GM12865 (cell line): ENCODE measurements around the gene SEMA5A.

ENCODE experiments used
- DNase-seq: peaks from one replicate; pipeline ENCODE4 v3.0.0; 2010; ENCODE audit warnings: low read depth
- H3K4me3 ChIP-seq: 2 replicates; pipeline ENCODE4 v1.5.1; 2011; ENCODE audit warnings: mild to moderate bottlenecking, low read depth, low read length, control low read depth
- CTCF ChIP-seq: IDR thresholded peaks from 2 replicates; pipeline ENCODE4 v1.5.1; 2011; ENCODE audit warnings: low read length, control low read depth, low read depth, inconsistent platforms; ENCODE audit not compliant: insufficient read depth; ENCODE audit errors: missing control alignments

Gene SEMA5A

DNA sequence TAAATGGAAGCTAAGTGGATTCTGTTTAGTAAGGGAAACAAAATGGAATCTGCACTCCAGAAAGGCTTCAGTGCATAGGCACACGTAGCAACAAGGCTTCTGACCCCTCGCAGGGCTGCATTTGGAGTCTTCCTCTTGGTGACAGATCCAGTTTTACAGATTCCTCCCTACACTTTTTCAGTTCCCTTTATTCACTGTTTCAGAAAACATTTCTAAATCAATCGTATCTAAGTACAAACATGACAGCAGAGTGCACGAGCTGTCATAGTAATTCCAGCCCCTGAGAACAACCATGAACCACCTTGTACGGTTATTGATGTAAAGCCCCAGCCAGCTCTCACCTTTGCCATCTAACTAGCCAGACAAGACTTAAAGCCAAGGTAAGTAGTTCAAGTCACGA lies 491.6 kb downstream of the SEMA5A start:
- peak; percentile 8 for DNase-seq

DNA sequence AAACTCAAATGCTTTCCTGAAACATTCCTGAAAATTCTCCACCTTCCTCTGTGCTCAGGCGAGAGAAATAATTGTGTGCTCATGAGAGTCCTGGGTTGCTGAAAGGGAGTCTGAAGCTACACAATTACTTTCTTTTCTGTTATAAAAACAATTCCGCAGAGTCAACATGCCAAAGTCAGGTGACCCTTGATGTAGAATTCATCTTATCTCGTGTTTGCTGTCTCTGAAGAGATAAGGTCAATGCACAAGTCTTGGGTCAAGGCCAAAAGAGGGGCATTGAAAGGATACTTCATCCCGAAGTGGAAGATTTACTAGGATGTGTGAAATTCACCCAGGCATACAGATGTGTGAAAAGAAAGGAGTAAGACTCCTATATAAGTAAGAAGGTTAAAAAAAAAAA lies 493.5 kb downstream of the SEMA5A start:
- H3K4me3 ChIP-seq, result no peak overlapping the region
- TF ChIP-seq CTCF, result no peak
- no peak for DNase-seq

More for the DNA sequence above, 491.6 kb downstream of the SEMA5A start:
- TF ChIP-seq CTCF, result no peak
- H3K4me3 ChIP-seq, result no peak overlapping the region

DNA sequence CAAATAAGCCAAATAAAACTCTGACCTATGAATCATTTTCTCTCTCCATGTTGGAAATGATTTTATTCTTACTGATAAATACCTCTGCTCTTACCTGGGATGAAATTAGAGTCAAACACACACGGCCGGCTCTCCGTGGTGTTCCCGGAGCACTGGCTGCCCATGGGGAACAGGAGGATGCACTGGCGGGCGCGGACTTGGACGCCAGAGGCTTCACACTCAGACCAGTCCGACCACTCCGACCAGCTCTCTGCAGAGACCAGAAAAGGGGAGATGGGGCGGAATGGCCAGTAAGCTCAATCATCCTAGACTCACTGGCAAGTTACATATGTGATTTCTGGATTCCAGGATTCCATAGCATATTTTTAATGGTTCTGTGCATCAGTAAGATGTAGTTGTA lies 494.1 kb downstream of the SEMA5A start:
- no peak overlapping the region for H3K4me3 ChIP-seq
- no peak for TF ChIP-seq CTCF
- no peak for DNase-seq

- H3K4me3 ChIP-seq, result no peak overlapping the region
- DNase-seq, result no peak
- no peak for TF ChIP-seq CTCF
Observed at GRCh38 chr5:9047932-9048331, 497.9 kb downstream of the SEMA5A start.

- DNase-seq, result no peak
- no peak for TF ChIP-seq CTCF
Observed at GRCh38 chr5:9046756-9047481, 499.0 kb downstream of the SEMA5A start.

GRCh38 chr5:9045946-9046345 lies 499.9 kb downstream of the SEMA5A start:
- DNase-seq, result no peak
- no peak overlapping the region for H3K4me3 ChIP-seq
- TF ChIP-seq CTCF, result no peak

More at GRCh38 chr5:9046756-9047481, 499.0 kb downstream of the SEMA5A start:
- H3K4me3 ChIP-seq, result no peak overlapping the region

GRCh38 chr5:9042241-9042640 lies 503.6 kb downstream of the SEMA5A start:
- no peak overlapping the region for H3K4me3 ChIP-seq
- no peak for TF ChIP-seq CTCF
- no peak for DNase-seq
